ENCODE results near the gene ATP10B. TPM values are rescaled to one million over a fixed set of nuclear protein-coding genes. Genes with fewer than 3 reads are reported as not detected.

Gene ATP10B
- total and polyA plus RNA-seq, 2 of the 13 experiments (the other 11 are each of a cell fraction or from before 2014, with no cell fraction given): not detected

DNA sequence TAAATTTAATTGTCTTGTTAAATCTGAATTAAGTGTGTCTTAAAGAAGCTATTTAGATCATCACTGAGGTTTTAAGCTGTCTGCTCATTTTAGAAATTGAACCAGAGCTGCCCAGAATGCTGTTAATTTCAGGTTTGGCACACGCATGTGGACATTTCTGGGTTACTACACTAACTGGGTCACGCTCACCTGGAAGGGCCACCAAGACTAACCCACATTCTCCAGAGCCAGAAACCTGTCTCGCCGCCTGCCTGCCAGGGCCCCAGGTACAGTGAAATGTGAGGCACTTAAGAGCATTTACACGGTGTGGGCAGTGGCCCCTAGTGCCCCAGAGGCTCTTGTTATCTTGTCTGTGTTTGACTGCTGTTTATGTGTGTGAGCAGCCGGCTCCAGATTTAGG lies 46.6 kb downstream of the ATP10B start (continued):
- TF ChIP-seq U2AF1 (optimal IDR thresholded peaks at IDR 0.05; ENCODE audit: low read depth, low read length): no peak
- TF ChIP-seq, protein P1, sequence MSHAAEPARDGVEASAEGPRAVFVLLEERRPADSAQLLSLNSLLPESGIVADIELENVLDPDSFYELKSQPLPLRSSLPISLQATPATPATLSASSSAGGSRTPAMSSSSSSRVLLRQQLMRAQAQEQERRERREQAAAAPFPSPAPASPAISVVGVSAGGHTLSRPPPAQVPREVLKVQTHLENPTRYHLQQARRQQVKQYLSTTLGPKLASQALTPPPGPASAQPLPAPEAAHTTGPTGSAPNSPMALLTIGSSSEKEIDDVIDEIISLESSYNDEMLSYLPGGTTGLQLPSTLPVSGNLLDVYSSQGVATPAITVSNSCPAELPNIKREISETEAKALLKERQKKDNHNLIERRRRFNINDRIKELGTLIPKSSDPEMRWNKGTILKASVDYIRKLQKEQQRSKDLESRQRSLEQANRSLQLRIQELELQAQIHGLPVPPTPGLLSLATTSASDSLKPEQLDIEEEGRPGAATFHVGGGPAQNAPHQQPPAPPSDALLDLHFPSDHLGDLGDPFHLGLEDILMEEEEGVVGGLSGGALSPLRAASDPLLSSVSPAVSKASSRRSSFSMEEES (CRISPR knock-in tag; IDR thresholded peaks at IDR 0.05): no peak
- no peak for TF ChIP-seq ZFX (CRISPR knock-in tag; IDR thresholded peaks at IDR 0.05; ENCODE audit: low read depth)
- no peak for TF ChIP-seq ZNF737 (CRISPR knock-in tag; IDR thresholded peaks at IDR 0.05; ENCODE audit: borderline replicate concordance)
- no peak for TF ChIP-seq HIVEP1 (CRISPR knock-in tag; IDR thresholded peaks at IDR 0.05)
- no peak for TF ChIP-seq SSRP1 (CRISPR knock-in tag; IDR thresholded peaks at IDR 0.05)
- no peak for TF ChIP-seq ZNF891 (CRISPR knock-in tag; IDR thresholded peaks at IDR 0.05)
- no peak for TF ChIP-seq FOSL1 (CRISPR knock-in tag; IDR thresholded peaks at IDR 0.05; ENCODE audit: borderline replicate concordance)
- TF ChIP-seq, protein P2, sequence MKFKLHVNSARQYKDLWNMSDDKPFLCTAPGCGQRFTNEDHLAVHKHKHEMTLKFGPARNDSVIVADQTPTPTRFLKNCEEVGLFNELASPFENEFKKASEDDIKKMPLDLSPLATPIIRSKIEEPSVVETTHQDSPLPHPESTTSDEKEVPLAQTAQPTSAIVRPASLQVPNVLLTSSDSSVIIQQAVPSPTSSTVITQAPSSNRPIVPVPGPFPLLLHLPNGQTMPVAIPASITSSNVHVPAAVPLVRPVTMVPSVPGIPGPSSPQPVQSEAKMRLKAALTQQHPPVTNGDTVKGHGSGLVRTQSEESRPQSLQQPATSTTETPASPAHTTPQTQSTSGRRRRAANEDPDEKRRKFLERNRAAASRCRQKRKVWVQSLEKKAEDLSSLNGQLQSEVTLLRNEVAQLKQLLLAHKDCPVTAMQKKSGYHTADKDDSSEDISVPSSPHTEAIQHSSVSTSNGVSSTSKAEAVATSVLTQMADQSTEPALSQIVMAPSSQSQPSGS (CRISPR knock-in tag; IDR thresholded peaks at IDR 0.05): no peak
- no peak for TF ChIP-seq ZNF367 (CRISPR knock-in tag; IDR thresholded peaks at IDR 0.05; ENCODE audit: borderline replicate concordance)
- no peak for TF ChIP-seq ATM (IDR thresholded peaks at IDR 0.05; ENCODE audit: borderline replicate concordance)
- TF ChIP-seq ZNF672 (CRISPR knock-in tag; IDR thresholded peaks at IDR 0.05): no peak
- no peak for TF ChIP-seq MYC (CRISPR knock-in tag; IDR thresholded peaks at IDR 0.05; ENCODE audit: borderline replicate concordance)
